ENCODE measurements around the gene DNAI2.

The DNAI2 gene

GRCh38 chr17:74274060-74274708, at the start of gene DNAI2:
DNAI2 (plus strand) TSS chr17:74274234; CDS start chr17:74281818, 7,584 bp downstream.
- no peak for DNase-seq (ENCODE audit: low spot score)

- DNase-seq (ENCODE audit: low spot score), result no peak
Measured at GRCh38 chr17:74224959-74225725, 48.9 kb upstream of the DNAI2 start.

- DNase-seq (ENCODE audit: low spot score), result no peak
Measured at GRCh38 chr17:74226252-74226651, 47.8 kb upstream of the DNAI2 start.

DNA sequence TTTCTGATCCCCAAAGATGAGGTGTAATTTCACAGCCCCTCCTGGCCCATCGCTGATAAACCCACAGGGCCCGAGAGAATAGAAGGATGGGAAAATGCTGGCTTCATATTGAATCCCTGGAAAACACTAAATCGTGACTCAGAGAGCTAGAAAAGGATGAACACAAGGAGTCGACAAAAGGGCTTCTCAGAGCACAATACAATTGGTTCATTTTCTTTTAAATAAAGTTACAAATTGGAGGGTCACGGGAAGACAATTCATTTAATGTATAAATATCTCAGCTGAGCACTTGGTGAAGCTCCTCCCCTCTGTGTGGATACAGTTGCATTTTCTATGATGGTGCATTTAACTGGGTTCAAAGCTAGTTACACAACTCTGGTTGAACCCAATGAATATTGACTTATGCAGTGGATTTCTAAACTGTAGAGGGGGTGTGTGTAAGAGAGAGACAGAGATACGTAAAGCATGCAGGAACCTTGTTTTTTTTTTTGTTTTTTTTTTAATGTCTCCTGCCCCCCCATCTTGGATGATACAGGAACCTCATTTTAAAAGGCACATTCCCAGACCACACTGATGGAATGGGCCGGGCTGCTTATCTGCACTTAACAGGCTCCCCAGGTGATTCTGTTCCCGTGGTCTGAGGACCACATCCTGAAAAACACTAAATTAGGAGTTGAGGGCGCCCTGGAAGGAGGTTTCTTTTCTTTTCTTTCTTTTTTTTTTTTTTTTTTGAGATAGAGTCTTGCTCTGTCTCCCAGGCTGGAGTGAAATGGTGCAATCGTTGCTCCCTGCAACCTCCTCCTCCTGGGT, 46.6 kb upstream of the DNAI2 start:
- no peak for DNase-seq (ENCODE audit: low spot score)

- DNase-seq (ENCODE audit: low spot score), result no peak
Measured at GRCh38 chr17:74228306-74228978, 45.6 kb upstream of the DNAI2 start.

- DNase-seq (ENCODE audit: low spot score), result no peak
Measured at GRCh38 chr17:74230896-74231295, 43.1 kb upstream of the DNAI2 start.

GRCh38 chr17:74231928-74232907, 41.8 kb upstream of the DNAI2 start:
- no peak for DNase-seq (ENCODE audit: low spot score)

GRCh38 chr17:74233937-74234336, 40.1 kb upstream of the DNAI2 start:
- no peak for DNase-seq (ENCODE audit: low spot score)

- no peak for DNase-seq (ENCODE audit: low spot score)
Measured at GRCh38 chr17:74234486-74234885, 39.5 kb upstream of the DNAI2 start.

DNA sequence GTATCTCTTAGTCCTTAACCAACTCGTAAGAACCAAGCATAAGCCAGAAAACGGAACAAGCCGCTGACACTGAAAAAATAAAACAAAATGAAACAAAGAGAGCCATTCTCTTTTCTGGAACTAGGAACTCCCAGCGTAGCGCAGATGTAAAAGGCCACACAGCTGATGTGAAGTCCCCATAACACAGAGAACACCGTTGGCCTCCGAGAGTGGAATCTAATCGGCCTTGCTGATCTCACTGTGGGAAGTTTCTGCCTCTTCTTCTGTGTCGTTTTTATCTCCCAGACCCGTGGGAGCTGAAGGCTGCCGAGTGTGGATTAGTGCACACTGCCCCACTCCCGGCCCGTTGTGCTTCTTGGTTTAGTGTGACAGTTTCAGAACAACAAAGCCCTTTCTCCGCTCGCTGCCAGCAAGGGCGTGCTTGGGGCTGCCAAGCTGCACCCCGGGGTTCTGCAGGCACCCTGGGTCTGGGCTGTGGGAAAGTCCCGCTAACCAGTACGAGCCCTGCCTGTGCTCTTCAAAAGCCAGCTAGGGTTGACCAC, 38.9 kb upstream of the DNAI2 start:
- no peak for DNase-seq (ENCODE audit: low spot score)

DNA sequence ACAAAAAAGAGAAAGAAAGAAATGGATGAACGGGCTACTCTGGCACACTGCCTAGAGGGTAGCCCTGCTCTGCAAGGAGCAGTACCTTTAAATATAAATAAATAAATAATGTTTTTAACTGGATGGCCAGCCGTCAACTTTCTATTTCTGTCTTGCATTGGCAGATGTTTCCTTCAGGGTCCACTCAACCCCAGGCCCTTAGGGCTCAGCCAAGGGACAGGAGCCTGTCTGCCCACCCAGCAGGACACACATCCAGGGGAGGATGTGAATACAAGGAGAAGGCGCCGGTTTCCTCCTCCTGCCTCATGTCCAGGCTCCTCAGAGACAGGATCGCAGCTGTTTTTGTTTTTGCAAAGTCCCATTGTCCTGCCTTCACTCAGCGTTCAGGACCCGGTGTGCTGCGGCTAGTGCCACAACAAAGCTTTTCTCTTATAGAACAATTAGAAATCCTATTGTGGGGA, 38.1 kb upstream of the DNAI2 start:
- DNase-seq (ENCODE audit: low spot score), result no peak

DNA sequence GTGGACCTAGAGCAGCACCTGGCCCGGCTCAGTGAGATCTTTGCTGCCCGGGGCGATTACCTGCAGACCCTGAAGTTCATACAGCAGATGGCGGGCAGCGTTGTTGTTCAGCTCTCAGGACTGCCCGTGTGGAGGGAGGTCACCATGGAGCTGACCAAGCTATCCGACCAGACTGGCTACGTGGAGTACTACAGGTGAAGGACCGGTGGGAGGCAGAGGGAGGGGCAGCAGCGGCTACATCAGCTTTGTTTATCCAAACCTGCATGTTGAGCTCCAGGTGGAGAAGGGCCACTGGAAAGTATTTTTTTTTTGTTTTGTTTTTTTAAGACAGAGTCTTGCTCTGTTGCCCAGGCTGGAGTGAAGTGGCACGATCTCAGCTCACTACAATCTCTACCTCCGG, 36.7 kb upstream of the DNAI2 start:
- DNase-seq (ENCODE audit: low spot score), result no peak

DNA sequence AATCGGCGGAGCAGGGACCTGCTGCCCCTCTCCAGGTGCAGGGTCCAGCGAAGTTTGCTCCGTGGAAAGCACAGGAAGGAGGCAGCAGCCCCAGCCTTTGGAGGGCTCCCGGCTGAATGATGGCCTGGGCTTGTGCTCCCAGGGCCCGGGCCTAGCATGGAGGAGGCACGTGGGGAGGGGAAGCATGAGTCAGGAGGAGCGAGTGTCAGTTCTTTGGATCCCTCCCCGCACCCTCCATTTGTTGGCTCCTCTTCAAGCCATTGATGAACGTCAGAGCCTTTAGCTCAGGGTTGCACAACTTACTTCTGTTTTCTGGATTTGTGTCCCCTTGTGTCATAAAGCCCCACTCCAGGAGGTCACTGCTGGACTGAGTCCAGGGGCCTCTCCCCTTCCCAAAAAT, 34.9 kb upstream of the DNAI2 start:
- no peak for DNase-seq (ENCODE audit: low spot score)

DNA sequence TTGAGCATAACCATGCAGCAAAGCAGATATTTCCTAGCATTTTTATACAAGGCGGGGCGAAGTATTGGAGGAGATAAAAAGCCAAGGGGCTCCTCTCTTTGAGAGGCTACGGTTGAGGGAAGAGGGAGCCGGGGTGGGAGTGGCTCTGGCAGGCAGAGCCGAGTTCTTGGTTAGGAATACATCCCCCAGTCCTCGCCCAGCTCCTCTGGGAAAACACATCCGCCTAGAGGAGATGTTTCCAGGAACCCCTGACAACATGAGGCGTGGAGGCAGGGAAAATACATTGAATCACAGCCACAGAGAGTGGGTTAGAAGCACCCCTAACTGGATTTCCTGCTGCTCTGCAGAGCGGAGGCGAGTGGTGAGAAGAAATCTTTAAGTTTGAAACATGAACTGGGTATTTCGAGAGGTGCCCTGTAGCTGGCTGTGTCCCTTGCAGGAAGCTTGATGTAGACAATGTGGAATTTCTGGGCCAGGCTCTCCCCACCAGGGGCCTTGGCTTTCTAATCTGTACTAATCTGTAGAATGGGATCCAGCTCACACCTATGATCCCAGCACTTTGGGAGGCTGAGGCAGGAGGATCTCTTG, 33.3 kb upstream of the DNAI2 start:
- DNase-seq (ENCODE audit: low spot score), result no peak

DNA sequence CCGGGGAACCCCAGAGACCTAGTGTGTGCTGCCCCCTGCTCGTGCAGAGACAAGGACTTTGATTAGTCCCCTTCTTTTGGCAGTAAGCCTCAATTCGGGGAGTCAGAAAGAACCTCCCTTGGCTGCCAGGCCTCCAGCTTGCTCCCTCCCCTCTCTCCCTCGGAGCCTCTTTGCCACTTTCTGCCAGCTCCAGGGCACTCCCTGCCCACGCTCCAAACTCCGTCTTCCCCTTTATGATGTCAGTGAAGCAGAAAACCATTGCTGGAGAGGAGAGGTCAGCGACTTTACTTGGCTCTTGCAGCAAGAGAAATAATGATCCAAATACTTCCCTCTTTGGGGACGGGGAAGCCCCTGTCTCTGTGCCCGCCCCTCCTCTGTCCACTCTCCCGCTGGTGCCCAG, 32.6 kb upstream of the DNAI2 start:
- DNase-seq (ENCODE audit: low spot score), result no peak

- no peak for DNase-seq (ENCODE audit: low spot score)
Measured at GRCh38 chr17:74241847-74242246, 32.2 kb upstream of the DNAI2 start.

GRCh38 chr17:74243013-74243755, 30.9 kb upstream of the DNAI2 start:
- no peak for DNase-seq (ENCODE audit: low spot score)

DNA sequence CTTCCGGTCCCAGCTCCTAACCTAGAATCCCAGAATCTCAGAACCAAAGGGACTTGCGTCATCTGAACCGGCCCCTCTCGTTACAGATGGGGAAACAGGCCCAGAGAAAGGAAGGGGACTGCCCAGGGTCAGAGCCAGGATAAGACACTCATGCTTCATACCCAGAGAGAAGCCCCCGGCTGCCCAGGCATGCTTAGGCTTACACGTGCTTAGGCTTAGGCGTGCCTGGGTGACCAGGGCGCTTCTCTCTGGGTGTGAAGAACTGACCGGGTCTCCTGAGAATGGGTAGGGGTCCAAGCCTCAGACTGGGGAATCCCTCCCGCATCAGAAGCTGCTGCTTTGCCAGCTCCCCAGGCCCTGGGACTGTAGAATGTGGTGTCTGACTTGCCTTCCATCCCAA, 29.9 kb upstream of the DNAI2 start:
- DNase-seq (ENCODE audit: low spot score), result no peak

GRCh38 chr17:74244548-74244947, 29.5 kb upstream of the DNAI2 start:
- no peak for DNase-seq (ENCODE audit: low spot score)

All from kidney tubule cell (primary cell).